Endothelial cell of umbilical vein (primary cell): ENCODE measurements around the gene EXOC5.

Source experiments
- EZH2 ChIP-seq: IDR thresholded peaks from 2 replicates; pipeline ENCODE4 v1.6.1; 2012; ENCODE audit warnings: borderline replicate concordance, low read depth, mild to moderate bottlenecking, moderate library complexity, low read length, inconsistent platforms; ENCODE audit not compliant: severe bottlenecking
- FOS ChIP-seq: IDR thresholded peaks from 2 replicates; pipeline ENCODE4 v1.6.1; 2011; ENCODE audit warnings: mild to moderate bottlenecking, low read length, moderate library complexity, borderline replicate concordance; ENCODE audit not compliant: insufficient read depth
- POLR2A ChIP-seq: IDR thresholded peaks from 2 replicates; pipeline ENCODE4 v1.6.1; 2012; ENCODE audit warnings: low read depth, mild to moderate bottlenecking, control low read depth, low read length
- POLR2AphosphoS5 ChIP-seq: IDR thresholded peaks from 2 replicates; pipeline ENCODE4 v1.6.1; 2012; ENCODE audit warnings: low read depth, mild to moderate bottlenecking, control low read depth, low read length, moderate library complexity; ENCODE audit not compliant: insufficient read depth
- TF ChIP-seq, protein P1 (sequence below), 2 donors: IDR thresholded peaks; 1 replicate in 1 of 2; 2 replicates in 1 of 2; pipeline ENCODE4 v1.5.1; 2011; ENCODE audit warnings: low read length in 2 of 2, mild to moderate bottlenecking in 2 of 2, moderate library complexity in 2 of 2, control low read depth in 1 of 2, inconsistent platforms in 1 of 2, low read depth in 1 of 2; ENCODE audit not compliant: insufficient read depth in 1 of 2; ENCODE audit errors: extremely low read depth in 1 of 2

DNA sequence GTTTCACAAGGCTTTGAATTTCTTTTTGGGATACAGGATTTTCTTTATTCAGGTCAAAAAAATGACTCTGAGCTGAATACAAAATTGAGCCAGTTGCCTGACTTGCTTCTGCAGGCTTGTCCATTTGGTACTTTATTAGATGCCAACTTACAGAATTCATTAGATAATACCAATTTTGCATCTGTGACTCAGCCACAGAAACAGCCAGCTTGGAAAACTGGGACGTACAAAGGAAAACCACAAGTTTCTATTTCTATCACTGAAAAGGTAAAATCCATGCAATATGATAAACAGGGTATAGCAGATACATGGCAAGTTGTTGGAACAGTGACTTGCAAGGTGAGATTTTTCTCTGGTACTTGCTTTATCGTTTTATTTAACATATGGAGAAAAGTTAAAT is 5.8 kb upstream of the EXOC5 start:
- TF ChIP-seq POLR2A (no peak), FOS (no peak), POLR2AphosphoS5 (no peak), EZH2 (no peak)
- TF ChIP-seq, protein P1, sequence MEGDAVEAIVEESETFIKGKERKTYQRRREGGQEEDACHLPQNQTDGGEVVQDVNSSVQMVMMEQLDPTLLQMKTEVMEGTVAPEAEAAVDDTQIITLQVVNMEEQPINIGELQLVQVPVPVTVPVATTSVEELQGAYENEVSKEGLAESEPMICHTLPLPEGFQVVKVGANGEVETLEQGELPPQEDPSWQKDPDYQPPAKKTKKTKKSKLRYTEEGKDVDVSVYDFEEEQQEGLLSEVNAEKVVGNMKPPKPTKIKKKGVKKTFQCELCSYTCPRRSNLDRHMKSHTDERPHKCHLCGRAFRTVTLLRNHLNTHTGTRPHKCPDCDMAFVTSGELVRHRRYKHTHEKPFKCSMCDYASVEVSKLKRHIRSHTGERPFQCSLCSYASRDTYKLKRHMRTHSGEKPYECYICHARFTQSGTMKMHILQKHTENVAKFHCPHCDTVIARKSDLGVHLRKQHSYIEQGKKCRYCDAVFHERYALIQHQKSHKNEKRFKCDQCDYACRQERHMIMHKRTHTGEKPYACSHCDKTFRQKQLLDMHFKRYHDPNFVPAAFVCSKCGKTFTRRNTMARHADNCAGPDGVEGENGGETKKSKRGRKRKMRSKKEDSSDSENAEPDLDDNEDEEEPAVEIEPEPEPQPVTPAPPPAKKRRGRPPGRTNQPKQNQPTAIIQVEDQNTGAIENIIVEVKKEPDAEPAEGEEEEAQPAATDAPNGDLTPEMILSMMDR (IDR thresholded peaks at IDR 0.05; ENCODE audit: extremely low read depth in 1 of 2, insufficient read depth in 1 of 2, low read depth in 1 of 2, low read length in 2 of 2), result no peak
